Endothelial cell (in vitro differentiated cells): Measurements from ENCODE around the gene RNU1-1. TPM values are rescaled to one million over a fixed set of nuclear protein-coding genes. Genes with fewer than 3 reads are reported as not detected.
A peak's percentile ranks its signal among the peaks of the same experiment; 100 is the strongest.
"Not testable (repeated sequence)": the region's sequence is repeated elsewhere in the genome, so short reads cannot be mapped to it uniquely, and the experiment has no call there.

Experiments used
- DNase-seq: peaks from one replicate; pipeline ENCODE4 v3.0.0; 2021; ENCODE audit warnings: low spot score
- H3K27ac Mint-ChIP-seq: one replicate; pipeline ENCODE4 v1.8.0; 2021; ENCODE audit warnings: mixed read lengths, inconsistent platforms; ENCODE audit not compliant: unreplicated experiment
- H3K27me3 Mint-ChIP-seq: one replicate; pipeline ENCODE4 v1.8.0; 2021; ENCODE audit warnings: mild to moderate bottlenecking, moderate library complexity, mixed read lengths, inconsistent platforms; ENCODE audit not compliant: unreplicated experiment
- H3K36me3 Mint-ChIP-seq: one replicate; pipeline ENCODE4 v1.8.0; 2021; ENCODE audit warnings: mild to moderate bottlenecking, low read depth, mixed read lengths, inconsistent platforms; ENCODE audit not compliant: unreplicated experiment
- H3K4me1 Mint-ChIP-seq: one replicate; pipeline ENCODE4 v1.8.0; 2021; ENCODE audit warnings: mild to moderate bottlenecking, mixed read lengths, inconsistent platforms; ENCODE audit not compliant: unreplicated experiment
- H3K4me3 Mint-ChIP-seq: one replicate; pipeline ENCODE4 v1.8.0; 2021; ENCODE audit warnings: mild to moderate bottlenecking, mixed read lengths, inconsistent platforms; ENCODE audit not compliant: unreplicated experiment
- H3K9me3 Mint-ChIP-seq: one replicate; pipeline ENCODE4 v1.8.0; 2021; ENCODE audit warnings: mixed read lengths, inconsistent platforms; ENCODE audit not compliant: unreplicated experiment
- CTCF ChIP-seq: fragments of 200-600 bp; sonication (generic); IDR thresholded peaks from one replicate; pipeline ENCODE4 v1.5.0; 2021; ENCODE audit warnings: antibody characterized with exemption; ENCODE audit not compliant: unreplicated experiment
- total RNA-seq: library from RNA; stranded (reverse); fragmentation: NEBNext Ultra II Directional; extraction: Animal tissue kit (Norgen Biotek cat#: 25700); gene quantifications from one replicate; pipeline ENCODE4 v1.2.1, GENCODE V29; 2021; ENCODE audit not compliant: unreplicated experiment

RNU1-1 gene
- total RNA-seq, 1 donor from 2014 or later: 3,428 TPM

GRCh38 chr1:16506364-16507136 is 7.5 kb downstream of the RNU1-1 start:
- H3K36me3 Mint-ChIP-seq, H3K9me3 Mint-ChIP-seq, H3K27me3 Mint-ChIP-seq, H3K27ac Mint-ChIP-seq, DNase-seq, H3K4me1 Mint-ChIP-seq, H3K4me3 Mint-ChIP-seq: not testable (repeated sequence)

- not testable (repeated sequence) for DNase-seq, H3K36me3 Mint-ChIP-seq, H3K27me3 Mint-ChIP-seq, H3K27ac Mint-ChIP-seq, H3K4me3 Mint-ChIP-seq, H3K4me1 Mint-ChIP-seq, H3K9me3 Mint-ChIP-seq
Measured at GRCh38 chr1:16505870-16506269, 8.2 kb downstream of the RNU1-1 start.

GRCh38 chr1:16503494-16503893 is 10.6 kb downstream of the RNU1-1 start:
- no peak for DNase-seq
- Mint-ChIP-seq H3K4me1 (peaks cover 5% of the 10 kb centered on the region), H3K4me3 (no peak overlapping the region), H3K9me3 (no peaks in the 10 kb centered on the region), H3K27ac (no peak overlapping the region), H3K36me3 (no peaks in the 10 kb centered on the region), H3K27me3 (peaks cover 5% of the 10 kb centered on the region)
- TF ChIP-seq CTCF: no peak

DNA sequence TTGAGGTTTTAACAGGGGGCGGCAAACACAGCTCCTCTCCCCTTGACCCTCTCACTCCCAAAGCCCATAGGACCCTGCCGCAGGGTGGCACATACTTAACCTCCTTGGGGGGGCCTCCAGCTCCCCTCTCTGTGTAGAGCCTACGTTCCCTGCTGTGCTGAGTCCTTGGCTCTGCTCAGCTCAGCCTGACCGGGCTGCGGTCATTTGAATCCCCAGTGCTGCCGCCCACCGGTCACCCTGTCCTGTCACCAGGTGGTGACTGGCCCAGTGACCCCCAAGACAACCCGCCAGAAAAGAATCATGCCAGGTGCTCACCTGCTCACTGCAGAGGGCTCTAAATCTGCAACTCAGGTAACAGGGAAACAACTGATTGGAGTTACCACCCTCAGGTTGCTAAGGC is 12.6 kb downstream of the RNU1-1 start:
- H3K4me1 Mint-ChIP-seq, H3K27ac Mint-ChIP-seq, H3K9me3 Mint-ChIP-seq, H3K36me3 Mint-ChIP-seq, H3K4me3 Mint-ChIP-seq, DNase-seq, H3K27me3 Mint-ChIP-seq: not testable (repeated sequence)

- H3K27me3 Mint-ChIP-seq, DNase-seq, H3K4me3 Mint-ChIP-seq, H3K4me1 Mint-ChIP-seq, H3K27ac Mint-ChIP-seq, H3K36me3 Mint-ChIP-seq, H3K9me3 Mint-ChIP-seq: not testable (repeated sequence)
Measured at GRCh38 chr1:16500975-16501374, 13.1 kb downstream of the RNU1-1 start.

- H3K9me3 Mint-ChIP-seq, H3K27ac Mint-ChIP-seq, H3K27me3 Mint-ChIP-seq, DNase-seq, H3K4me1 Mint-ChIP-seq, H3K36me3 Mint-ChIP-seq, H3K4me3 Mint-ChIP-seq: not testable (repeated sequence)
Measured at GRCh38 chr1:16500466-16500865, 13.6 kb downstream of the RNU1-1 start.

DNA sequence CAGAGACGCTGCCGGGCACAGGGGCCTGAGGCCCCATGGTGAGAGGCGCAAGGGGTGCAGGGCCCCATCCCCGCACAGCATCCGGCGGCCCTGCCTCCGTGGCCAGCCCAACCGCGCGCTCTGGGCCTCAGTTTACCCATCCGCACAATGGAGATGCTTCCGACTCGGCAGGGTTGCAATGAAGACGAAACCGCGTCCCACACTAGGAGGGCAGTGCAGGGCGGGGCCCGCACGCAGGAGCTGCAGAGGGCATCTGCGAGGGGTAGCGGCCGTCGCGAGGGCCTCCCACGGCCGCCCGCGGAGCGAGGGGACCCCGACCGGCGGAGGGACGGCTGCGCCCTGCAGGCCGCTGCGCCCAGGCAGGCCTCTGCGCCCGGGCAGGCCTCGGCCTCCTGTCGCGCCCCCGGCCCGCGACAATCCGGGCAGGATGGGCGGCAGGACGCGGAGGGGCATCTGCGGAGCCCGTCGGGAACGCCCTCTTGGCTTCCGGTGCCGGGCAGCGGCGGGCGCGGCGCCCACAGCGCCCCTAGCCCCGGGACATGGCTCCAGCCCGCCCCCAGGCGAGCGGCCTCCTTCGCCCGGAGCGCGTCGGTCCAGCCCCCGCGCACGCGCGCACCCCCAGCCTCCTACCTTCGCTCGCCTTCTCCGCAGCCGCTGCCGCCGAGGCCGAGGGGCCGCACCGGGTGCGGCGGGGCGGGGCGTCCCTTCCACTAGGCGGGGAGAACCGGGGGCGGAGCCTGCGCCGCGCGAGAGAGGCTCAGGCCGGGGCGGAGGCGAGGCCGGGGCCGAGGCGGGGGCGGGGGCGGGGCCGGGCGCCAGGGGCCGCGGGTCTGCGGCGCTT is 15.3 kb downstream of the RNU1-1 start:
- H3K27ac Mint-ChIP-seq: no peak overlapping the region

GRCh38 chr1:16498047-16498446 is 16.0 kb downstream of the RNU1-1 start:
- H3K36me3 Mint-ChIP-seq, H3K27ac Mint-ChIP-seq, H3K9me3 Mint-ChIP-seq, H3K27me3 Mint-ChIP-seq, DNase-seq, H3K4me1 Mint-ChIP-seq: not testable (repeated sequence)
- peak overlapping the region; percentile 80 for H3K4me3 Mint-ChIP-seq

More for the DNA sequence above, 15.3 kb downstream of the RNU1-1 start:
- H3K4me3 Mint-ChIP-seq: peak overlapping the region; percentile 93
- no peaks in the 10 kb centered on the region for H3K9me3 Mint-ChIP-seq
- no peak for TF ChIP-seq CTCF
- DNase-seq: peak; percentile 93
- H3K27me3 Mint-ChIP-seq: peaks cover 6% of the 10 kb centered on the region
- H3K36me3 Mint-ChIP-seq: no peaks in the 10 kb centered on the region
- H3K4me1 Mint-ChIP-seq: peaks cover 5% of the 10 kb centered on the region

DNA sequence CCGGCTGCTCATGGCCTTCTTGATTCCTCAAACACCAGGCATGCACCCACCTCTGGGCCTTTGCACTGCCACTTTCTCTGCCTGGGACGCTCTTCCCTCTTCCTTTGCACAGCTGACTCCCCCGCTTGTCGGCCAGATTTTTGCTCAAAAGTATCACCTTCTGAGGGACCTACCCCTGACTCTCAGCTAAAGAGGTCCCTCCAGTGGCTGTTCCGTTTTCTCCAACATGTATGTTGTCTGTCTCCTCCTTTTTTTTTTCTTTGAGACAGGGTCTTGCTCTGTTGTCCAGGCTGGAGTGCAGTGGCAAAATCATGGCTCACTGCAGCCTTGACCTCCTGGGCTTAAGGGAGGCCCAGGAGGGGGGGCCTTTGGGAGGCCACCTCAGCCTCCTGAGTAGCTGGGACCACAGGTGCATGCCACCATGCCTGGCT is 16.6 kb downstream of the RNU1-1 start:
- not testable (repeated sequence) for H3K27ac Mint-ChIP-seq

DNA sequence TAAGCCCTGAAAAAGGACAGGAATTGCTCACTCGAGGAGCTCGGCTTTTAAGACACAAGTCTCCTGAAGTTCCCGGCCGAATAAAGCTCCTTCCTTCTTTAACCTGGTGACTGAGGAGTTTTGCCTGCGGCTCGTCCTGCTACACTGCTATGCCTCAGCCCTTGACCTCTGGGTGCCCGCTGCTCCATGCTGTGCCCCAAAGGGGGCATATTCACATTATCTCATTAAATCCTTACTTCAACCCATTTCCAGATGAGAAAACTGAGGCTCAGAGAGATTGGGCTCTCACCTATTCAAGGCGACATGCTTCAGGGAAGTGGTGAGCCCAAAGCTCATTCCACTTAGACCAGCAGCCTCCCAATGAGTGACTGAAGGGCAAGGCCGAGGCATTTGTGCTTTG is 20.4 kb downstream of the RNU1-1 start:
- not testable (repeated sequence) for H3K36me3 Mint-ChIP-seq, DNase-seq, H3K4me1 Mint-ChIP-seq, H3K27me3 Mint-ChIP-seq, H3K4me3 Mint-ChIP-seq, H3K27ac Mint-ChIP-seq, H3K9me3 Mint-ChIP-seq

More for the DNA sequence above, 16.6 kb downstream of the RNU1-1 start:
- H3K4me3 Mint-ChIP-seq, H3K27me3 Mint-ChIP-seq, H3K36me3 Mint-ChIP-seq, H3K9me3 Mint-ChIP-seq, H3K4me1 Mint-ChIP-seq, DNase-seq: not testable (repeated sequence)
